Activated CD4-positive, alpha-beta memory T cell treated with anti-CD3 and anti-CD28 coated beads, Interleukin-2, amount 10 ng/mL, durations not matched to agents 7 days and 5 days (primary cell): ENCODE measurements around the gene DRAP1. TPM values are rescaled to one million over a fixed set of nuclear protein-coding genes. Genes with fewer than 3 reads are reported as not detected.

ENCODE experiments used
- CTCF ChIA-PET: fragments of 350-600 bp; sonication (Branson Sonifier 250); formaldehyde crosslinking; loops from one replicate; lab custom pipeline; 2021; ENCODE audit warnings: antibody characterized with exemption, inconsistent platforms; lab: Charles Lee
- POLR2A ChIA-PET: fragments of 350-600 bp; sonication (Branson Sonifier 250); formaldehyde crosslinking; loops from one replicate; lab custom pipeline; 2021; ENCODE audit warnings: antibody characterized with exemption; lab: Charles Lee
- DNase-seq: peaks from one replicate; pipeline ENCODE4 v3.0.0-alpha.2; 2020
- H3K27ac Mint-ChIP-seq: one replicate; pipeline ENCODE4 v1.8.0; 2021; ENCODE audit warnings: mild to moderate bottlenecking, mixed read lengths
- H3K27me3 Mint-ChIP-seq: one replicate; pipeline ENCODE4 v1.8.0; 2021; ENCODE audit warnings: mixed read lengths
- H3K36me3 Mint-ChIP-seq: one replicate; pipeline ENCODE4 v1.8.0; 2021; ENCODE audit warnings: low read depth, mixed read lengths
- H3K4me1 Mint-ChIP-seq: one replicate; pipeline ENCODE4 v1.8.0; 2021; ENCODE audit warnings: mixed read lengths
- H3K4me3 Mint-ChIP-seq: one replicate; pipeline ENCODE4 v1.8.0; 2021; ENCODE audit warnings: mild to moderate bottlenecking, mixed read lengths
- H3K9me3 Mint-ChIP-seq: one replicate; pipeline ENCODE4 v1.8.0; 2021; ENCODE audit warnings: mixed read lengths
- total RNA-seq, 2 experiments: library from RNA; stranded (reverse); gene quantifications; one replicate each; pipeline ENCODE4 v1.2.3, GENCODE V29; 2021

Gene DRAP1
- total RNA-seq, 2 experiments from 2014 or later = 162 to 180 TPM

DNA sequence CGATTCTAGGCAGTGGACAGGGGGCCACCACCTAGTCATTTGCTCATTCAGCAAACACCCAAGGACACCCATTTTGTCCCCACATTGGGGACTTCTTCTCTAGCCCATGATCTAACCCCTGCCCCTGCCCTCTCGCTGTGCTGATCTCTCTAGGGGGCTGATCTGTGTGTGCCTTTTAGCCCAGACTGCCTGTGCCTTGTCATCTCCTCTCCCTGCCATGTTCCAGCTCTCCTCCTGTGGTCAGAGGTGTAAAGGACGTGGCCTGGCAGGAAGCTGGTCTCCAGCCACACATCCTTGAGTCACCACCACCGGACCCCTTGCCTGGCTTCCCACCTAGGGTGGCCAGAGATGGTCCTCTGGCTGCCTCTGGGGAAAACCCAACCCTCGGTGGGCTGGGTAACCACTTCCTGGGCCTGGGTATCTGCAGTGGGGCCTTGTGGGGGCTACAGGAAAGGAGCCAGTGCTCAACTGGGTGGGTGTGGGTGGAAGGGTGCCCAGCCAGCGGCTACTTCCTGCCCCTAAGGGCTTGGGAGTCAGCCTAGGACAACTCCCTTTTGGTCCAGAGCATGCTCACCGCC lies 38.3 kb upstream of the DRAP1 start:
- Mint-ChIP-seq H3K36me3 (peaks cover 34% of the 10 kb centered on the region), H3K27me3 (no peaks in the 10 kb centered on the region), H3K9me3 (no peaks in the 10 kb centered on the region), H3K4me3 (peak overlapping the region; percentile 61), H3K4me1 (peaks cover 68% of the 10 kb centered on the region), H3K27ac (peak overlapping the region; percentile 88)
- no peak for DNase-seq
- ChIA-PET POLR2A (interaction anchor here (0.8 to 6.6 kb wide), 9 partner anchors 9 to 215 kb away, joined by 3 to 51 read pairs (median 3); partner anchors contain the start of genes CCDC85B, CFL1, FIBP and FOSL1), CTCF (interaction anchor here (1.5 to 3.5 kb wide), 3 partner anchors 8 to 21 kb away, joined by 3 to 21 read pairs (median 14); partner anchors contain the start of genes CCDC85B, FIBP and MUS81)

DNA sequence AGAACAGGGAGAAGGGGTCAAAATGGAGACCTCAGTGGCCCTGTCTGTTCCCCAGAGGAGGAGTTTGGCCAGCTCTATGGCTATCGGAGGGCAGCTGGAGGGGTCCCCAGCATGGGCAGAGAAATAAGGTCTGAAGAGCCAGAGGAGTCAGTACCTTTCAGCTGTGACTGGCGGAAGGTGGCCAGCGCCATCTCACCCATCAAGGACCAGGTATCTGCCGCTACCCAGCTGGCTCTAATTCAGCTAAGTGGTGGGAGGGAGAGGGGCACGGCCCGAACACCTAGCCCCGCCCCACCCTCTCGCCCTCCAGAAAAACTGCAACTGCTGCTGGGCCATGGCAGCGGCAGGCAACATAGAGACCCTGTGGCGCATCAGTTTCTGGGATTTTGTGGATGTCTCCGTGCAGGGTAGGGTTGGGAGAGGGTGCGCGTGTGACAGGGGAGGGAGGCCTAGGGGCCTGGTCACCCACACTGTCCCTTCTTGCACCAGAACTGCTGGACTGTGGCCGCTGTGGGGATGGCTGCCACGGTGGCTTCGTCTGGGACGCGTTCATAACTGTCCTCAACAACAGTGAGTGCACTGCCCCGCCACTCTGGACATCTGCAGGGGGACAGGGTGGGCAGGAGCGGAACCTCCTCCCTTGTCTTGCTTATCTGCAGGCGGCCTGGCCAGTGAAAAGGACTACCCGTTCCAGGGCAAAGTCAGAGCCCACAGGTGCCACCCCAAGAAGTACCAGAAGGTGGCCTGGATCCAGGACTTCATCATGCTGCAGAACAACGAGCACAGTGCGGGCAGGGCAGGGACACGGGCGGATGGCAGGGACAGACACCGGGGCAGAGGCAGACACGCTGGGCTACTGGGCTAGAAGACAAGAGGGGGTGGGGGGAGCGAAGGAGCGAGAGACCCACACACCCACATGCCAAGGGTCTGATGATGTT lies 36.8 kb upstream of the DRAP1 start:
- Mint-ChIP-seq H3K36me3 (peaks cover 43% of the 10 kb centered on the region), H3K4me3 (no peak overlapping the region), H3K9me3 (no peaks in the 10 kb centered on the region), H3K27me3 (no peaks in the 10 kb centered on the region), H3K4me1 (peaks cover 78% of the 10 kb centered on the region), H3K27ac (peak overlapping the region; percentile 88)
- ChIA-PET POLR2A (interaction anchor here (0.9 to 6.6 kb wide), 6 partner anchors 8 to 216 kb away, joined by 3 to 51 read pairs (median 8); partner anchors contain the start of genes CCDC85B, FIBP, KAT5 and MUS81), CTCF (interaction anchor here (1.5 to 10.0 kb wide), 6 partner anchors 13 to 108 kb away, joined by 3 to 251 read pairs (median 22); partner anchors contain the start of genes CFL1 and MUS81)
- DNase-seq = no peak

DNA sequence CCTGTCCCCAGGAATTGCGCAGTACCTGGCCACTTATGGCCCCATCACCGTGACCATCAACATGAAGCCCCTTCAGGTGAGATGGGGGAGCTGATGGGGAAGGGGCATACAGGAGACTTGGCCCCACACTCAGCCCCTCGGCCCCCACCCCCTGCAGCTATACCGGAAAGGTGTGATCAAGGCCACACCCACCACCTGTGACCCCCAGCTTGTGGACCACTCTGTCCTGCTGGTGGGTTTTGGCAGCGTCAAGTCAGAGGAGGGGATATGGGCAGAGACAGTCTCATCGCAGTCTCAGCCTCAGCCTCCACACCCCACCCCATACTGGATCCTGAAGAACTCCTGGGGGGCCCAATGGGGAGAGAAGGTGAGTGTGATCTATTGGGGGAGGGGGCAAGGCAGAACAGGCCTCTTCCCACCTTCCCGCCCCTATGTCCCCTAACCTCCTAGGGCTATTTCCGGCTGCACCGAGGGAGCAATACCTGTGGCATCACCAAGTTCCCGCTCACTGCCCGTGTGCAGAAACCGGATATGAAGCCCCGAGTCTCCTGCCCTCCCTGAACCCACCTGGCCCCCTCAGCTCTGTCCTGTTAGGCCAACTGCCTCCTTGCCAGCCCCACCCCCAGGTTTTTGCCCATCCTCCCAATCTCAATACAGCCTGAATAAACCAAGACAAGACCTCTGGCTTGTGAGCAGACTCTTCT lies 36.0 kb upstream of the DRAP1 start:
- ChIA-PET POLR2A (interaction anchor here (2.1 to 11.5 kb wide), 4 partner anchors 9 to 172 kb away, joined by 6 to 284 read pairs (median 23); partner anchors contain the start of genes CFL1, KAT5 and MUS81), CTCF (interaction anchor here (1.1 to 10.0 kb wide), 14 partner anchors 8 to 210 kb away, joined by 3 to 251 read pairs (median 14); partner anchors contain the start of genes AP5B1, C11orf68, CFL1 and DRAP1)
- DNase-seq = no peak
- H3K36me3 Mint-ChIP-seq = peaks cover 49% of the 10 kb centered on the region
- H3K27ac Mint-ChIP-seq = no peak overlapping the region
- peaks cover 81% of the 10 kb centered on the region for H3K4me1 Mint-ChIP-seq
- H3K9me3 Mint-ChIP-seq = no peaks in the 10 kb centered on the region
- H3K27me3 Mint-ChIP-seq = no peaks in the 10 kb centered on the region
- no peak overlapping the region for H3K4me3 Mint-ChIP-seq

DNA sequence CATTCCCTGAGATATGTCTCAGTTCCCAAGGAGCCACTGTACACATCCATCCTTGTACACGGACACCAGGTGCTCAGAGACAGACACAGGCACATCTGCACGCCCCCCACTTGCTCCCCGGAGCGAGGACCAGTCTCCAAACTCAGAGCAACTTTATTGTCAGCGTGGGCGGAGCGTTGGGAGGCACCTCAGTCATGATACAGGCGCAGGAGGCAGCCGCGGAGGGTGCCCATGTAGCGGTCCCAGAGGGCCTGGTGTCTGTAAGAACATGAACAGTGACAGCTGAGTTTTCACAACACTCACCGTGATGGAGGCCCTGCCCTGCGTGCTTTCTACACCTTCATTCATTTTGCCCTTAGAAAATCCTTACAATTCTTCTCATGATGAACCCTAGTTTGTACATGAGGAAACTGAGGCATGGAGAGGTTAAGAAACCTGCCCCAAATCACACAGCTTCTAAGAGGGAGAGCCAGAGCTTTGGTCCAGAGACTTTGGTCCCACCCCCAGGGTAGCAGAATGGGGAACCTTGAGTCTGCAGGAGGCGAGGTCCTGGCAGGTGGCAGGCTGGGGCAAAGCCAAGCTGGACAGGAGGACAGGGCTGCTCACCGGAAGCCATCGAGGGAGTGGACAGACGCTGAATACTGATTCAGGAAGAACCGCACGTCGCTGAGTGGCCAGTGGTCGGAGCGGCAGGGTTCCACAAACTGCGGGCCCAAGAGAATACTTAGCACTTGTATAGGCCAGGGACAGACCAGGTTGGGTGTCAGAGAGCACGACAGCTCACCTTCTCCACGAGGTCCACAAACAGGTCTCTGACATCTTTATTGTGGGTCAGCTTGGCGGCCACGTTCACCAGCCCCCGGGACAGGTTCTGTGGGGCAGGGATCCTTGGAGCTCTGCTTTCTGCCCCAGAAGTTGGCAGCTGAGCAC lies 35.2 kb upstream of the DRAP1 start:
- H3K4me1 Mint-ChIP-seq = peaks cover 82% of the 10 kb centered on the region
- ChIA-PET POLR2A (interaction anchor here (0.6 to 11.5 kb wide), 16 partner anchors 10 to 733 kb away, joined by 3 to 284 read pairs (median 4); partner anchors contain the start of genes BANF1, C11orf68, CFL1 and DRAP1), CTCF (interaction anchor here (0.6 to 10.0 kb wide), 45 partner anchors 9 to 267 kb away, joined by 3 to 251 read pairs (median 5); partner anchors contain the start of genes AP5B1, C11orf68, CFL1 and DRAP1)
- no peaks in the 10 kb centered on the region for H3K27me3 Mint-ChIP-seq
- no peaks in the 10 kb centered on the region for H3K9me3 Mint-ChIP-seq
- peaks cover 50% of the 10 kb centered on the region for H3K36me3 Mint-ChIP-seq
- no peak for DNase-seq
- H3K27ac Mint-ChIP-seq = peak overlapping the region; percentile 73
- H3K4me3 Mint-ChIP-seq = no peak overlapping the region

DNA sequence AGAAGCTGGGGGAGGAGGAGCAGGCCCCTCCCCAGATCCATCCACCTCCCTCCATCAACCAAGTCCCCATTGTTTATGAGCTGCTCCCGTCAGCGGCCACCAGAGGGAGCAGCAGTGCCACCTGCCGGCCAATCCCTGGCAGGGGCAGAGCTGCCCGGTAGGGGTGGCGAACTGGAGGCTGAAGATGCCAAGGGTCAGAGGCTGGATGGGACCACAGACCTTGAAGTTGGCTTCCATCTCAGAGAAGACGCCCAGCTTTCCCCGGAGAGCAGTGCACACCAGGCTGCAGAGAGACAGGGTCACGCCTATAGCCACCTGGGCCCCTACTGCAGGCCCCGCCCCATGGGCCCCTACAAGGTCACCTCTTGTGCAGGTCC lies 34.5 kb upstream of the DRAP1 start:
- ChIA-PET POLR2A (interaction anchor here (0.6 to 11.5 kb wide), 18 partner anchors 9 to 732 kb away, joined by 3 to 284 read pairs (median 4); partner anchors contain the start of genes BANF1, C11orf68, CFL1 and DRAP1), CTCF (interaction anchor here (0.6 to 10.0 kb wide), 47 partner anchors 9 to 268 kb away, joined by 3 to 251 read pairs (median 4); partner anchors contain the start of genes AP5B1, C11orf68, CFL1 and CST6)
- H3K27me3 Mint-ChIP-seq = no peaks in the 10 kb centered on the region
- DNase-seq = peak; percentile 87
- no peak overlapping the region for H3K4me3 Mint-ChIP-seq
- H3K9me3 Mint-ChIP-seq = no peaks in the 10 kb centered on the region
- peaks cover 50% of the 10 kb centered on the region for H3K36me3 Mint-ChIP-seq
- H3K4me1 Mint-ChIP-seq = peaks cover 82% of the 10 kb centered on the region
- peak overlapping the region; percentile 73 for H3K27ac Mint-ChIP-seq

DNA sequence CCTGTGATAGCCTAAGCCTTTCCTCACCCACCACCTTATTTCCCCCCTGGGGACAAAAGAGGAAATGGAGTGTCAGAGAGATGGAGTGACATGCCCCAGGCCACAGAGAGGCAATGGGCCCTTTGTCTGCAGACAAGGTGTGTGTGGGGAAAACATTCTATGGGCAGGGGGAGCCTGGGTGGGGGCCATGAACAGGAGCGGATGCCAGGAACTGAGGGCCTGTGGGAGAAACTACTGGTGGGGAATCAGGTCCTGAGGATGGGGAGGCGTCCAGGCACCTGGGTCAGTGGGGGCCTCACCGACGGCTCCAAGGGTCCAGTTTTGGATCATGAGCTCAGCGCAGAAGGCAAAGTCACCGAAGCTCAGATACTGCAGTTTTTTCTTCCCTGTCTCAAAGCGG lies 34.0 kb upstream of the DRAP1 start:
- H3K4me3 Mint-ChIP-seq = no peak overlapping the region
- H3K27me3 Mint-ChIP-seq = no peaks in the 10 kb centered on the region
- H3K27ac Mint-ChIP-seq = peak overlapping the region; percentile 52
- peaks cover 50% of the 10 kb centered on the region for H3K36me3 Mint-ChIP-seq
- no peaks in the 10 kb centered on the region for H3K9me3 Mint-ChIP-seq
- ChIA-PET CTCF (interaction anchor here (1.0 to 10.0 kb wide), 41 partner anchors 9 to 268 kb away, joined by 3 to 251 read pairs (median 7); partner anchors contain the start of genes AP5B1, C11orf68, CFL1 and CST6), POLR2A (interaction anchor here (0.6 to 11.5 kb wide), 16 partner anchors 9 to 220 kb away, joined by 3 to 284 read pairs (median 4); partner anchors contain the start of genes C11orf68, CFL1, DRAP1 and FOSL1)
- no peak for DNase-seq
- peaks cover 82% of the 10 kb centered on the region for H3K4me1 Mint-ChIP-seq

DNA sequence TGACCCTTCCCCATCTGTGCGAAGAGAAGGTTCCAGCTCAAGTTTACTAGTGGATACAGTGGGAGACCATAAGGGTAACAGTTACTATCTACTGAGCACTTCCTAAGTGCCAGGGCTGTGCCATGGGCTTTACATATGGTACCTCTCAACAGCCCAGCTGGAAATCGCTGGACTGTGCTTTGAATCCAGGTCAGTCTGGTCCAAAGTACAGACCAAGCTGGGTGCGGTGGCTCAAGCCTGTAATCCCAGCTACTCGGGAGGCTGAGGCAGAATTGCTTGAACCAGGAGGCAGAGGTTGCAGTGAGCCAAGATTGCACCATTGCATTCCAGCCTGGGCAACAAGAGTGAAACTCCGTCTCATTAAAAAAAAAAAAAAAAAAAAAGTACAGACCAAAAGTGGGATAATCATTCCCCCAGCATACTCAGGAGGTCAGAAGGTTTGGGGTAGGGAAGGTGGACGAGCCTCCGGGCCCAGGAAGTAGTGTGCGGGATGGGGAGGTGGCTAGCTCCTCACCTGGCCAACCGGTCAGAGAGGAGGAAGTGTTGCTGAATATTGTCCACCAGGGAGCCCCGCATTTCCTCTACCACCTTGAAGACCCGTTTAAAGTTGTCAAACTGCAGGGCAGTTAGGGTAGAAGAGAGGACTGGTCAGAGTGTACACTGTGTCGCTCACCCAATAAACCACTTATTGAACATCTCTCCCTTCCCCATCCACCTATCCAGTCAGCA lies 33.3 kb upstream of the DRAP1 start:
- no peaks in the 10 kb centered on the region for H3K9me3 Mint-ChIP-seq
- H3K4me3 Mint-ChIP-seq = peak overlapping the region; percentile 97
- H3K4me1 Mint-ChIP-seq = peaks cover 76% of the 10 kb centered on the region
- H3K27me3 Mint-ChIP-seq = no peaks in the 10 kb centered on the region
- no peak overlapping the region for H3K27ac Mint-ChIP-seq
- POLR2A ChIA-PET = interaction anchor here (0.8 to 11.5 kb wide), 5 partner anchors 12 to 175 kb away, joined by 3 to 284 read pairs (median 55); partner anchors contain the start of genes CFL1, FOSL1 and MUS81
- no peak for DNase-seq
- H3K36me3 Mint-ChIP-seq = peaks cover 47% of the 10 kb centered on the region
- CTCF ChIA-PET = interaction anchor here (0.6 to 10.0 kb wide), 24 partner anchors 8 to 223 kb away, joined by 3 to 251 read pairs (median 8); partner anchors contain the start of genes AP5B1, CFL1, CST6 and KAT5

DNA sequence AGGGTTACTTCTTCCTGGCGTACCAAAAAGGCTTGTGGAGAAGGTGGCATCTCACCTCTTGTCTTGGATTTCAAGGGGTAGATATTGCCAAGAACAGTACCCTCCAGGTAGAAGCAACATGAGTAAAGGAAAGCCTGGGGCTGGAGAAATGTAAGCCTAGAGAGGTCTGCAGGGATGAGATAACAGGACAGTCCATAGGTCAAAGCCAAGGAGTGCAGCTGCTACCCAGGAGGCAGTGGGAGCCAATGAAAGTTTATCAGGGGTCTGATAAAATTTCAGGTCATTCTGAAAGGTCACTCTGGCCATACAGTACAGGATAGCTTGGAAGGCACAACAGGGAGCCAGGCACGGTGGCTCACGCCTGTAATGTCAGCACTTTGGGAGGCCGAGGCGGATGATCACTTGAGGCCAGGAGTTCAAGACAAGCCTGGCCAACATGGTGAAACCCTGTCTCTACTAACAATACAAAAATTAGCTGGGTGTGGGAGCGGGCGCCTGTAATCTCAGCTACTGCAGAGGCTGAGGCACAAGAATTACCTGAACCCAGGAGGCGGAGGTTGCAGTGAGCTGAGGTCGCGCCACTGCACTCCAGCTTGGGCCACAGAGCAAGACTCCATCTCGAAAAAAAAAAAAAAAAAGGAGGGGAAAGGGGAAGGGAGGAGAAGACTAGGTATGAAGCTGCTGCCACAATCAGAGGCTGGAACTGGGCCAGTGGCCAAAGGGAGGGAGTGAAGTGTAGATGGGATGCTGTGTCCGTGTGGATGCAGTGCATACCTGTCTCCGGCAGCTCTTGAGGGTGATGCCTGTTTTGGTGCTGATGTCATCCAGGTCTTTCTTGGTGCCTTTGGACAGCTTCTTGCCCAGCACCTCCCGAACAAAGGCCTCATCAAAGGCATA lies 32.2 kb upstream of the DRAP1 start:
- DNase-seq = no peak
- POLR2A ChIA-PET = interaction anchor here (1.0 to 11.5 kb wide), 8 partner anchors 13 to 115 kb away, joined by 3 to 284 read pairs (median 40); partner anchors contain the start of genes BANF1, CFL1, EIF1AD and FOSL1
- Mint-ChIP-seq H3K4me1 (peaks cover 67% of the 10 kb centered on the region), H3K4me3 (peak overlapping the region; percentile 97), H3K27me3 (no peaks in the 10 kb centered on the region), H3K9me3 (no peaks in the 10 kb centered on the region), H3K27ac (peak overlapping the region; percentile 90), H3K36me3 (peaks cover 46% of the 10 kb centered on the region)
- CTCF ChIA-PET = interaction anchor here (0.6 to 10.0 kb wide), 21 partner anchors 8 to 175 kb away, joined by 3 to 251 read pairs (median 13); partner anchors contain the start of genes AP5B1, CFL1, CTSW and FOSL1

DNA sequence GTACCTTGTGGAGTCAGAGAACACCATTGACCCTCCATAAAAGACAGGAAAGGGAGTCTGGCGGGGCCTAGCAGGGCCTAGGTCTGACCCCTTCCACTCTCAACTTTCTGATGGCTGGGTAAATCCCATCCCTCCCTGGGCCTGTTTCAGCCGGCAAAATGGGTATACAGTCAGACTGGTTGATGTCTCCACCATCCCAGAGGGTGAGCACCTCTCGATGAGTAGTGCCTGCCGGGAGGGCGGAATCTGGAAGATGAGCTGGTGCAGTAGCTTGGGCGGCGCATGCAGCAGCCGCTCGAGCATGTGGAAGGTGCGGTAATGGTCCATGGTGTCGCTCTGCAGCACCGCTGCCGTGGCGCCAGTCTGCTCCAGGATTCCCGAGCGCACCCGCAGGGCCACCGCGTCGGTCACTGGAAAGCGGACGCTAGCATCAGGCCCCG lies 31.5 kb upstream of the DRAP1 start:
- ChIA-PET POLR2A (interaction anchor here (0.6 to 11.5 kb wide), 14 partner anchors 8 to 167 kb away, joined by 3 to 284 read pairs (median 30); partner anchors contain the start of genes BANF1, C11orf68, CFL1 and CTSW), CTCF (interaction anchor here (0.6 to 10.0 kb wide), 31 partner anchors 9 to 621 kb away, joined by 3 to 251 read pairs (median 8); partner anchors contain the start of genes AP5B1, C11orf68, CFL1 and CTSW)
- Mint-ChIP-seq H3K27me3 (no peaks in the 10 kb centered on the region), H3K36me3 (peaks cover 41% of the 10 kb centered on the region), H3K27ac (peak overlapping the region; percentile 90), H3K4me1 (peaks cover 68% of the 10 kb centered on the region), H3K4me3 (peak overlapping the region; percentile 97), H3K9me3 (no peaks in the 10 kb centered on the region)
- DNase-seq = no peak
